HEK293 (cell line): ENCODE data around the gene ABTB2.

ENCODE experiments used
- CTCF ChIA-PET: fragments of 350-600 bp; formaldehyde crosslinking; extraction: SDS; loops from one replicate; lab custom pipeline; 2021; ENCODE audit warnings: antibody characterized with exemption; lab: Yijun Ruan, JAX
- POLR2A ChIA-PET: fragments of 300-600 bp; formaldehyde crosslinking; extraction: SDS; loops from one replicate; lab custom pipeline; 2020; ENCODE audit warnings: antibody characterized with exemption, inconsistent platforms; lab: Yijun Ruan, JAX
- H3K27ac ChIP-seq: fragments of 200-500 bp; sonication (Bioruptor generic); 2 replicates; pipeline ENCODE4 v1.5.1; 2014; ENCODE audit warnings: low read depth, low read length, control low read depth, inconsistent platforms; ENCODE audit errors: extremely low read depth
- H3K36me3 ChIP-seq, 2 experiments: fragments of 200-500 bp in 1 of 2; sonication (Bioruptor generic) in 1 of 2; 1 replicate in 1 of 2; 2 replicates in 1 of 2; pipeline ENCODE4 v1.5.1; 2014 to 2017; ENCODE audit warnings: inconsistent platforms in 2 of 2, low read length in 2 of 2; ENCODE audit not compliant: control insufficient read depth in 2 of 2, insufficient read depth in 1 of 2
- H3K4me1 ChIP-seq: fragments of 200-500 bp; sonication (Bioruptor generic); 2 replicates; pipeline ENCODE4 v1.5.1; 2014; ENCODE audit warnings: mild to moderate bottlenecking, low read length, inconsistent platforms; ENCODE audit not compliant: control insufficient read depth, insufficient read depth
- H3K4me3 ChIP-seq: 2 replicates; pipeline ENCODE4 v1.5.1; 2011; ENCODE audit warnings: low read depth, mild to moderate bottlenecking, control low read depth, low read length, moderate library complexity
- H3K9me3 ChIP-seq: fragments of 200-500 bp; sonication (Bioruptor generic); 2 replicates; pipeline ENCODE4 v1.5.1; 2014; ENCODE audit warnings: low read depth, low read length, inconsistent platforms; ENCODE audit not compliant: control insufficient read depth, insufficient read depth
- CTCF ChIP-seq: fragments of 450-650 bp; formaldehyde crosslinking; IDR thresholded peaks from 2 replicates; pipeline ENCODE4 v1.5.1; 2016; ENCODE audit warnings: missing biosample characterization, missing genetic modification characterization
- KLF17 ChIP-seq: fragments of 450-650 bp; formaldehyde crosslinking; IDR thresholded peaks from 2 replicates; pipeline ENCODE4 v1.5.1; 2016; ENCODE audit warnings: missing biosample characterization, missing genetic modification characterization
- REST ChIP-seq: fragments of 450-650 bp; formaldehyde crosslinking; IDR thresholded peaks from 2 replicates; pipeline ENCODE4 v1.5.1; 2016; ENCODE audit warnings: missing biosample characterization, missing genetic modification characterization
- SETDB1 ChIP-seq: IDR thresholded peaks from one replicate; pipeline ENCODE4 v1.6.1; 2017; ENCODE audit warnings: mild to moderate bottlenecking, low read length, moderate library complexity, mixed read lengths; ENCODE audit not compliant: insufficient read length
- ZBTB17 ChIP-seq: fragments of 450-650 bp; formaldehyde crosslinking; IDR thresholded peaks from 2 replicates; pipeline ENCODE4 v1.5.1; 2016; ENCODE audit warnings: missing biosample characterization, missing genetic modification characterization
- ZBTB21 ChIP-seq: fragments of 450-650 bp; formaldehyde crosslinking; IDR thresholded peaks from 2 replicates; pipeline ENCODE4 v1.5.1; 2017; ENCODE audit warnings: missing biosample characterization, missing genetic modification characterization
- ZBTB6 ChIP-seq: fragments of 450-650 bp; formaldehyde crosslinking; IDR thresholded peaks from 2 replicates; pipeline ENCODE4 v1.5.1; 2017; ENCODE audit warnings: missing biosample characterization, missing genetic modification characterization
- ZNF132 ChIP-seq: fragments of 450-650 bp; formaldehyde crosslinking; IDR thresholded peaks from 2 replicates; pipeline ENCODE4 v1.5.1; 2017; ENCODE audit warnings: missing biosample characterization, missing genetic modification characterization, borderline replicate concordance
- ZNF174 ChIP-seq: fragments of 450-650 bp; formaldehyde crosslinking; IDR thresholded peaks from 2 replicates; pipeline ENCODE4 v1.5.0; 2017; ENCODE audit warnings: missing biosample characterization, mild to moderate bottlenecking, missing genetic modification characterization
- ZNF324 ChIP-seq: fragments of 450-650 bp; formaldehyde crosslinking; IDR thresholded peaks from 2 replicates; pipeline ENCODE4 v1.5.1; 2016; ENCODE audit warnings: missing biosample characterization, missing genetic modification characterization
- ZNF394 ChIP-seq: fragments of 450-650 bp; formaldehyde crosslinking; IDR thresholded peaks from 2 replicates; pipeline ENCODE4 v1.5.1; 2016; ENCODE audit warnings: missing biosample characterization, missing genetic modification characterization, mild to moderate bottlenecking, moderate library complexity, borderline replicate concordance
- ZNF600 ChIP-seq: fragments of 450-650 bp; formaldehyde crosslinking; IDR thresholded peaks from 2 replicates; pipeline ENCODE4 v1.5.1; 2016; ENCODE audit warnings: missing biosample characterization, missing genetic modification characterization
- ZNF707 ChIP-seq: fragments of 450-650 bp; formaldehyde crosslinking; IDR thresholded peaks from 2 replicates; pipeline ENCODE4 v1.5.1; 2016; ENCODE audit warnings: missing biosample characterization, missing genetic modification characterization
- ZSCAN18 ChIP-seq: fragments of 450-650 bp; formaldehyde crosslinking; IDR thresholded peaks from 2 replicates; pipeline ENCODE4 v1.5.1; 2016; ENCODE audit warnings: missing biosample characterization, missing genetic modification characterization
- ZSCAN23 ChIP-seq: fragments of 450-650 bp; formaldehyde crosslinking; IDR thresholded peaks from 2 replicates; pipeline ENCODE4 v1.5.1; 2016; ENCODE audit warnings: missing biosample characterization, missing genetic modification characterization
- TF ChIP-seq, protein P1 (sequence below): fragments of 450-650 bp; formaldehyde crosslinking; optimal IDR thresholded peaks from 2 replicates; pipeline ENCODE3; 2016; ENCODE audit warnings: missing biosample characterization, mild to moderate bottlenecking, missing genetic modification characterization
- TF ChIP-seq, protein P2 (sequence below): fragments of 450-650 bp; formaldehyde crosslinking; IDR thresholded peaks from 2 replicates; pipeline ENCODE4 v1.5.1; 2017; ENCODE audit warnings: missing biosample characterization, mild to moderate bottlenecking, missing genetic modification characterization, moderate library complexity

ABTB2 gene

GRCh38 chr11:34309965-34310364 is 47.8 kb downstream of the ABTB2 start:
- Histone ChIP-seq H3K36me3 (no peaks in the 10 kb centered on the region), H3K4me1 (no peaks in the 10 kb centered on the region), H3K4me3 (no peak overlapping the region), H3K27ac (no peak overlapping the region), H3K9me3 (no peaks in the 10 kb centered on the region)
- POLR2A ChIA-PET = no interaction called here
- CTCF ChIA-PET = no interaction called here
- TF ChIP-seq, protein P1, sequence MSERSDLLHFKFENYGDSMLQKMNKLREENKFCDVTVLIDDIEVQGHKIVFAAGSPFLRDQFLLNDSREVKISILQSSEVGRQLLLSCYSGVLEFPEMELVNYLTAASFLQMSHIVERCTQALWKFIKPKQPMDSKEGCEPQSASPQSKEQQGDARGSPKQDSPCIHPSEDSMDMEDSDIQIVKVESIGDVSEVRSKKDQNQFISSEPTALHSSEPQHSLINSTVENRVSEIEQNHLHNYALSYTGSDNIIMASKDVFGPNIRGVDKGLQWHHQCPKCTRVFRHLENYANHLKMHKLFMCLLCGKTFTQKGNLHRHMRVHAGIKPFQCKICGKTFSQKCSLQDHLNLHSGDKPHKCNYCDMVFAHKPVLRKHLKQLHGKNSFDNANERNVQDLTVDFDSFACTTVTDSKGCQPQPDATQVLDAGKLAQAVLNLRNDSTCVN (tag by site-specific recombination) = no peak
- TF ChIP-seq KLF17 (no peak), ZSCAN23 (tag by site-specific recombination) (no peak), ZNF707 (no peak), ZNF174 (no peak), ZBTB17 (tag by site-specific recombination) (peak; percentile 55; the same call in 1 of the 2 replicates), ZNF394 (tag by site-specific recombination) (no peak), ZBTB6 (tag by site-specific recombination) (peak; percentile 45; the same call in 1 of the 2 replicates), SETDB1 (no peak), ZNF600 (tag by site-specific recombination) (no peak), ZBTB21 (tag by site-specific recombination) (no peak)
- TF ChIP-seq, protein P2, sequence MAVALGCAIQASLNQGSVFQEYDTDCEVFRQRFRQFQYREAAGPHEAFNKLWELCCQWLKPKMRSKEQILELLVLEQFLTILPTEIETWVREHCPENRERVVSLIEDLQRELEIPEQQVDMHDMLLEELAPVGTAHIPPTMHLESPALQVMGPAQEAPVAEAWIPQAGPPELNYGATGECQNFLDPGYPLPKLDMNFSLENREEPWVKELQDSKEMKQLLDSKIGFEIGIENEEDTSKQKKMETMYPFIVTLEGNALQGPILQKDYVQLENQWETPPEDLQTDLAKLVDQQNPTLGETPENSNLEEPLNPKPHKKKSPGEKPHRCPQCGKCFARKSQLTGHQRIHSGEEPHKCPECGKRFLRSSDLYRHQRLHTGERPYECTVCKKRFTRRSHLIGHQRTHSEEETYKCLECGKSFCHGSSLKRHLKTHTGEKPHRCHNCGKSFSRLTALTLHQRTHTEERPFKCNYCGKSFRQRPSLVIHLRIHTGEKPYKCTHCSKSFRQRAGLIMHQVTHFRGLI (tag by site-specific recombination) = no peak

GRCh38 chr11:34308913-34309585 is 48.8 kb downstream of the ABTB2 start:
- CTCF ChIA-PET = interaction anchor here (0.7 kb wide), 1 partner anchor 39 kb away, joined by 3 read pairs; no protein-coding TSS in a partner anchor

More at GRCh38 chr11:34308913-34309585, 48.8 kb downstream of the ABTB2 start:
- Histone ChIP-seq H3K9me3 (no peaks in the 10 kb centered on the region), H3K4me3 (no peak overlapping the region), H3K4me1 (no peaks in the 10 kb centered on the region), H3K36me3 (no peaks in the 10 kb centered on the region)
- POLR2A ChIA-PET = no interaction called here
- no peak for TF ChIP-seq CTCF (tag by site-specific recombination)
- TF ChIP-seq ZNF324 (tag by site-specific recombination) = no peak
- no peak for TF ChIP-seq ZSCAN18 (tag by site-specific recombination)
- TF ChIP-seq REST (tag by site-specific recombination) = no peak
- no peak for TF ChIP-seq ZNF132 (tag by site-specific recombination)
- TF ChIP-seq, all 188 proteins: peak for 0
- no peak overlapping the region for H3K27ac ChIP-seq
